Mesenchymal stem cell (in vitro differentiated cells and primary cell): ENCODE data around the gene GRHL1.

Experiments used
- DNase-seq: peaks from one replicate; pipeline ENCODE4 v3.0.0-alpha.2; 2013
- H2AFZ ChIP-seq: one replicate; pipeline ENCODE4 v1.6.1; 2013; ENCODE audit warnings: low read depth, mild to moderate bottlenecking, control low read depth, inconsistent platforms, low read length, moderate library complexity
- H2AK5ac ChIP-seq: 2 replicates; pipeline ENCODE4 v1.6.1; 2013; ENCODE audit warnings: low read length, moderate library complexity, mild to moderate bottlenecking, inconsistent platforms; ENCODE audit not compliant: severe bottlenecking
- H2BK120ac ChIP-seq: one replicate; pipeline ENCODE4 v1.6.1; 2013; ENCODE audit warnings: low read depth, mild to moderate bottlenecking, inconsistent platforms, low read length, moderate library complexity
- H2BK12ac ChIP-seq, 2 experiments: one replicate each; pipeline ENCODE4 v1.6.1; 2013; ENCODE audit warnings: inconsistent platforms in 2 of 2, low read length in 2 of 2, mild to moderate bottlenecking in 2 of 2, moderate library complexity in 2 of 2, control low read depth in 1 of 2
- H2BK15ac ChIP-seq: one replicate; pipeline ENCODE4 v1.6.1; 2013; ENCODE audit warnings: mild to moderate bottlenecking, low read depth, inconsistent platforms; ENCODE audit not compliant: poor library complexity, severe bottlenecking
- H2BK5ac ChIP-seq: 2 replicates; pipeline ENCODE4 v1.6.1; 2013; ENCODE audit warnings: low read depth, mild to moderate bottlenecking, low read length, control low read depth, inconsistent platforms; ENCODE audit not compliant: poor library complexity, severe bottlenecking
- H3K14ac ChIP-seq, 2 experiments: one replicate each; pipeline ENCODE4 v1.6.1; 2013; ENCODE audit warnings: inconsistent platforms in 2 of 2, low read length in 2 of 2, control low read depth in 1 of 2, mild to moderate bottlenecking in 1 of 2, moderate library complexity in 1 of 2
- H3K18ac ChIP-seq, 2 experiments: one replicate each; pipeline ENCODE4 v1.6.1; 2013; ENCODE audit warnings: inconsistent platforms in 2 of 2, low read length in 2 of 2, control low read depth in 1 of 2, low read depth in 1 of 2, mild to moderate bottlenecking in 1 of 2
- H3K23ac ChIP-seq, 2 experiments: one replicate each; pipeline ENCODE4 v1.6.1; 2013; ENCODE audit warnings: inconsistent platforms in 2 of 2, low read length in 2 of 2, mild to moderate bottlenecking in 2 of 2, moderate library complexity in 2 of 2, control low read depth in 1 of 2
- H3K27ac ChIP-seq: 2 replicates; pipeline ENCODE4 v1.5.1; 2013; ENCODE audit warnings: mild to moderate bottlenecking, moderate library complexity, low read length, control low read depth, inconsistent platforms; ENCODE audit not compliant: poor library complexity, severe bottlenecking
- H3K27me3 ChIP-seq, 2 experiments: 2 replicates each; pipeline versions ENCODE4 v1.6.1 to v1.7.0; 2013; ENCODE audit warnings: low read length in 2 of 2, mild to moderate bottlenecking in 2 of 2, moderate library complexity in 2 of 2, control low read depth in 1 of 2, inconsistent platforms in 1 of 2; ENCODE audit not compliant: control insufficient read depth in 1 of 2, insufficient read depth in 1 of 2
- H3K36me3 ChIP-seq, 2 experiments: 2 replicates each; pipeline versions ENCODE4 v1.6.1 to v1.7.0; 2013; ENCODE audit warnings: low read length in 2 of 2, control low read depth in 1 of 2, inconsistent platforms in 1 of 2, low read depth in 1 of 2, mild to moderate bottlenecking in 1 of 2; ENCODE audit not compliant: insufficient read depth in 2 of 2, control insufficient read depth in 1 of 2
- H3K4ac ChIP-seq, 2 experiments: one replicate each; pipeline ENCODE4 v1.6.1; 2013; ENCODE audit warnings: inconsistent platforms in 2 of 2, low read length in 2 of 2, mild to moderate bottlenecking in 2 of 2, moderate library complexity in 2 of 2, control low read depth in 1 of 2, low read depth in 1 of 2
- H3K4me1 ChIP-seq: 2 replicates; pipeline ENCODE4 v1.6.1; 2013; ENCODE audit warnings: low read depth, low read length, control low read depth; ENCODE audit not compliant: control insufficient read depth, insufficient read depth
- H3K4me2 ChIP-seq: 2 replicates; pipeline ENCODE4 v1.6.1; 2013; ENCODE audit warnings: low read length, mild to moderate bottlenecking, inconsistent platforms; ENCODE audit not compliant: poor library complexity, severe bottlenecking
- H3K4me3 ChIP-seq, 2 experiments: 2 replicates each; pipeline versions ENCODE4 v1.5.1 to v1.7.0; 2013; ENCODE audit warnings: low read length in 2 of 2, mild to moderate bottlenecking in 2 of 2, control low read depth in 1 of 2, low read depth in 1 of 2; ENCODE audit not compliant: insufficient read depth in 1 of 2
- H3K79me1 ChIP-seq: replicated peaks from 2 replicates; pipeline ENCODE4 v1.6.1; 2013; ENCODE audit warnings: mild to moderate bottlenecking, control low read depth, low read length, inconsistent platforms; ENCODE audit not compliant: poor library complexity, severe bottlenecking
- H3K9ac ChIP-seq: 2 replicates; pipeline ENCODE4 v1.7.0; 2013; ENCODE audit warnings: mild to moderate bottlenecking, low read length, moderate library complexity
- H3K9me3 ChIP-seq: 2 replicates; pipeline ENCODE4 v1.7.0; 2013; ENCODE audit warnings: mild to moderate bottlenecking, low read length; ENCODE audit not compliant: control insufficient read depth
- H4K8ac ChIP-seq: one replicate; pipeline ENCODE4 v1.6.1; 2013; ENCODE audit warnings: inconsistent platforms, mild to moderate bottlenecking, low read length, moderate library complexity
- H4K91ac ChIP-seq: one replicate; pipeline ENCODE4 v1.6.1; 2013; ENCODE audit warnings: mild to moderate bottlenecking, low read length, inconsistent platforms
- WGBS: methylation state at CpG from one replicate; pipeline ENCODE4 v1.1.7; 2013; ENCODE audit warnings: mixed read lengths; 5-methylcytosine and 5-hydroxymethylcytosine counted together

GRHL1 gene

DNA sequence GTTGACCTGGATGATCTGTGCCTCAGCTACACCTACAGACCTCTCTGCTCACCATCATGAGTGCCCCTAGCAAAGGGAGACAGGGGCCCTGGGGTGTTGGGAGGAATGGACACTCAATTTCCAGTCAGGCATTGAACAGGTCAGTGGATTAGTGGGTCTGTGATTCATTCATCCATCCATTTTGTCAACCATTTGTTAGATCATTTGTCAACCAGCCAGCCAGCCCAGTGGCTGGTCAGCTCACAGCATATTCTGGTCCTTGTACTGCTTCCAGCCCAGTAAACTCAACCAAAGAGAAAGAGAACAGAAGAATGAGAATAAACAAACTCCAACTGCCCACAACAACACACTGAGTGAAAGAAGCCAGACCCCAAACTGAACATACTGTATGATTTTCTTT, 87.2 kb downstream of the GRHL1 start:
- Histone ChIP-seq H2AK5ac (no peak overlapping the region), H3K23ac (no peak overlapping the region), H3K4ac (no peak overlapping the region), H4K91ac (no peak overlapping the region), H3K4me2 (no peak overlapping the region), H2BK120ac (no peak overlapping the region), H2BK5ac (no peak overlapping the region), H3K36me3 (no peaks in the 10 kb centered on the region), H2BK15ac (no peak overlapping the region), H3K27ac (no peak overlapping the region), H3K9ac (no peak overlapping the region), H4K8ac (no peak overlapping the region), H2AFZ (no peak overlapping the region), H2BK12ac (no peak overlapping the region), H3K79me1 (no peaks in the 10 kb centered on the region), H3K4me3 (no peak overlapping the region), H3K27me3 (no peaks in the 10 kb centered on the region), H3K14ac (no peak overlapping the region), H3K18ac (no peak overlapping the region), H3K9me3 (no peaks in the 10 kb centered on the region), H3K4me1 (peaks cover 20% of the 10 kb centered on the region)
- DNase-seq = no peak

DNA sequence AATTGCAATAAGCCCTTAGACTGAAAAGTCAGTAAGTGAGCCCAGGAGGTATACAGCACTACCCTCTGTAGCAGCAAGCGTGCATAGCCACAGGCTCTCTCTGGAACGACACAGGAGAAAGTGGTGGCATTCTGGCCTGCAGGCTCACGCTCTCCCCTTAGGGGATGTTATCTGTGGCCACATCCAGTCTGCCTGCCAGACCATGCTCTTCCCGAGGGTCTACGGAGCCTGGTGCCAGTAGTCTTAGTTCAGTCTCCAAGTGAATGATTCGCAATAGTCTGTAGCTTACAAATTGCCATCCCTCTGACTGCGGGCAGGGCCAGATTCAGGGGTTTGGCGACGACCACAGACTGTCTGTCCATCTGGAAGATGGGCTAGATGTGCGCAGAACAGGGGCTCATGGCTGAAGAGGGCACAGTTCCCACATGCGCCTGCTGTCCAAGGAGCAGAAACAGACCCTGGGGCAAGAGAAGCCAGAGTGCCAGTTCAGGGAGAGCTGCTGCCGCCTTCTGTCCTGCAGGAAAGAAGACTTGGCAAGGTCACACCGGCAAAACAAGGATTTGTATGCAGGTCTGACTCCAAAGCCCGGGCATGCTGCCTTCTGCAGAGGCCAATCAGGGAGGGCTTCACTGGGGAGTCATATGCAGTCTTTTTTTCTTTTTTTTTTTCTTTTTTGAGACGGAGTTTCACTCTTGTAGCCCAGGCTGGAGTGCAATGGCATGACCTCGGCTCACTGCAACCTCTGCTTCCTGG, 88.3 kb downstream of the GRHL1 start:
- Histone ChIP-seq H3K36me3 (no peaks in the 10 kb centered on the region), H3K4me2 (no peak overlapping the region), H3K18ac (no peak overlapping the region), H3K27ac (no peak overlapping the region), H3K4me3 (no peak overlapping the region), H3K14ac (no peak overlapping the region), H3K27me3 (no peaks in the 10 kb centered on the region), H3K9me3 (no peaks in the 10 kb centered on the region), H4K91ac (no peak overlapping the region), H3K23ac (peak overlapping the region in 1 of 2 experiments; percentile 30), H2AFZ (no peak overlapping the region), H3K79me1 (peaks cover 1% of the 10 kb centered on the region), H2AK5ac (peak overlapping the region; percentile 11), H2BK5ac (no peak overlapping the region), H2BK15ac (no peak overlapping the region), H2BK120ac (no peak overlapping the region), H3K4ac (no peak overlapping the region), H2BK12ac (no peak overlapping the region), H4K8ac (no peak overlapping the region), H3K9ac (no peak overlapping the region), H3K4me1 (peaks cover 25% of the 10 kb centered on the region)
- DNase-seq = no peak
- WGBS = 89% methylated on average over 15 of the region's 16 CpGs

DNA sequence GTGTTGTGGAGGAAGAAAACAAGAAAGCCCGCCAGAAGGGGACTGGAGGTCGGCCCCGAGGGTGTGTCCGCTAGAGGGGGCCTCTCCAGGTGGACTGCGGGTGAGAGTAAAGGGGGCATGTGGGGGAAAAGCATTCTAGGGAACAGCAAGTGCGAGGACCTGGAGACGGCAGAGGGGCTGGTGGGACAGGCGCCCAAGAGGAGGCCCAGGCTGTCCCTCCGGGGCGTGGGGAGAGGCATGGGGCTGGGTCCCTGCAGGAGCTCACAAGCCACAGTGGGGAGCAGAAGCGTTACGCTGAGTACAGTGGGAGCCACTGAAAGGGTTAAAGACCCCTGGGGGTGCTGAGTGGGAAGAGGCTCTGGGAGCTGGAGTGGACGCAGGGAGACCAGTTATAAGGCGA, 90.2 kb downstream of the GRHL1 start:
- peaks cover 0 to 5% of the 10 kb centered on the region in 2 experiments for H3K36me3 ChIP-seq
- no peak overlapping the region for H3K27ac ChIP-seq
- H4K91ac ChIP-seq = no peak overlapping the region
- WGBS = 94% methylated on average over 10 of the region's 14 CpGs
- H3K14ac ChIP-seq = no peak overlapping the region
- H3K18ac ChIP-seq = no peak overlapping the region
- H3K9ac ChIP-seq = peak overlapping the region; percentile 85
- no peak overlapping the region for H2BK120ac ChIP-seq
- H2AK5ac ChIP-seq = peak overlapping the region; percentile 62
- H2BK5ac ChIP-seq = no peak overlapping the region
- H3K23ac ChIP-seq = no peak overlapping the region
- H2BK15ac ChIP-seq = peak overlapping the region; percentile 91
- no peaks in the 10 kb centered on the region for H3K9me3 ChIP-seq
- DNase-seq = no peak
- H3K4ac ChIP-seq = no peak overlapping the region
- H2AFZ ChIP-seq = no peak overlapping the region
- H2BK12ac ChIP-seq = no peak overlapping the region
- H3K4me1 ChIP-seq = peaks cover 22% of the 10 kb centered on the region
- H3K4me2 ChIP-seq = no peak overlapping the region
- no peak overlapping the region for H3K4me3 ChIP-seq
- peaks cover 1% of the 10 kb centered on the region for H3K79me1 ChIP-seq
- no peaks in the 10 kb centered on the region for H3K27me3 ChIP-seq
- H4K8ac ChIP-seq = no peak overlapping the region

DNA sequence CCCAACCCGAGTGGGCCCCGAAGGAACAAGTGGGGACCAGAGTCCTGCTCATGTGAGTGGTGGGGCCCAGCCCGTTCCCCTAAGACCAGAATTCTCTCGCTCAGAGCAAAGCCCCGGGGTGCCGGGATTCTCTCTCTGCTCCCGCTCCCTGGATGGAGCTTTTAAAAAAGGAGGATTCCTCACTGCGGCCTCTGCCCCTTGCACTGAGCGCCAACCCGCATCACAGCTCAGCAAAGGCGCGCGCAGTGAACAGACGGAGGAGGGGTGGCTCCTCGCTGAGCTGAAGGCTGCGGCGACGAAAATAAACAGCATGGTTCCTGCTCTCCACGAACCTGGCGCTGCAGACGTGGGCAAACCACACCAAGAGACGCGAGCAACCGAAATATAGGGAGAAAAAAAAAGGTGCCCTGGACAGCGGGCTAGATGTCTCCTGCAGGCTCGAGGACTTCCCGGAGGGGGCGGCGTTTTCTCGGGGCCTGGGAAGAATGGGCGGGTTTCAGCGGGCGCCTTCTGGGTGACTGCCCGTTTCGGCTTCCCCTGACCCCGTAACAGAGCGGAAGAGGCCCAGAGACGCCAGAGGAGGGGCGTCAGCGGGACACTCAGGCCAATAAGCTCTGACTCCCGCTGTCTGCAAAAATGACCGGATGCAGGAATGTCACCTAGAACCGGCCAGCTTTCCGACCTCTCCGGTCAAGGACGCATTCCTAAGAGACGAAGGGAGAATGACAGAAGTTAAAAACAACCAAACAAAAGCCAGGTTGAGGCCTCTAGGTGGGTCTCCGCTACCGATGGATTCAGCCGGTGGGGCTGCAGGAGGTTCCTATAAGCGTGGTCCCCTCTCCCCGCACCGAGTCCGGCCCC, 91.0 kb downstream of the GRHL1 start:
- no peak overlapping the region for H3K23ac ChIP-seq
- H3K9ac ChIP-seq = peak overlapping the region; percentile 85
- 11% methylated on average over 47 of the region's 54 CpGs for WGBS

More for the DNA sequence above, 91.0 kb downstream of the GRHL1 start:
- Histone ChIP-seq H3K27me3 (no peaks in the 10 kb centered on the region), H3K9me3 (no peaks in the 10 kb centered on the region), H2AK5ac (no peak overlapping the region), H3K27ac (peak overlapping the region; percentile 34), H2BK5ac (no peak overlapping the region), H3K4me1 (peaks cover 22% of the 10 kb centered on the region), H4K8ac (peak overlapping the region; percentile 91), H2BK12ac (peak overlapping the region; percentile 15 to 86), H4K91ac (peak overlapping the region; percentile 53), H3K36me3 (peaks cover 1 to 9% of the 10 kb centered on the region in 2 experiments), H3K79me1 (peaks cover 1% of the 10 kb centered on the region), H2AFZ (no peak overlapping the region), H3K4me3 (peak overlapping the region; percentile 58 to 80), H2BK15ac (peak overlapping the region; percentile 94), H3K4me2 (peak overlapping the region; percentile 81), H3K18ac (peak overlapping the region; percentile 81 to 83), H2BK120ac (peak overlapping the region; percentile 42), H3K14ac (no peak overlapping the region), H3K4ac (peak overlapping the region; percentile 8 to 46)
- DNase-seq = peak; percentile 90
